GM12878 (cell line): ENCODE measurements around the gene POU3F2. TPM values are rescaled to one million over a fixed set of nuclear protein-coding genes. Genes with fewer than 3 reads are reported as not detected.

ENCODE experiments used
- ATAC-seq: fragments of 200-7000 bp; cut with Tn5 transposase; 3 replicates; pipeline ENCODE4 v1.9.1; 2020; ENCODE audit warnings: mild to moderate bottlenecking, moderate library complexity
- BruUV-seq: library from RNA; stranded (reverse); fragments of 400-500 nt; replicated peaks from 2 replicates; lab custom pipeline; 2021; lab: Mats Ljungman, UMichigan
- CTCF ChIA-PET: fragments of 300-600 bp; sonication (Branson Sonifier 250); formaldehyde crosslinking; extraction: SDS; loops from one replicate; lab custom pipeline; 2021; ENCODE audit warnings: inconsistent platforms; lab: Yijun Ruan, JAX
- POLR2A ChIA-PET: fragments of 350-600 bp; formaldehyde crosslinking; extraction: SDS; loops from one replicate; lab custom pipeline; 2021; ENCODE audit warnings: inconsistent platforms; lab: Charles Lee
- RAD21 ChIA-PET: fragments of 300-600 bp; sonication (Branson Sonifier 250); formaldehyde crosslinking; loops from one replicate; lab custom pipeline; 2023; ENCODE audit warnings: antibody characterized with exemption; ENCODE audit not compliant: unreplicated experiment; lab: Charles Lee
- SMC1A ChIA-PET: fragments of 300-600 bp; sonication (Branson Sonifier 250); formaldehyde crosslinking; loops from one replicate; lab custom pipeline; 2023; ENCODE audit not compliant: unreplicated experiment, uncharacterized antibody; lab: Charles Lee
- DNase-seq: peaks from one replicate; pipeline ENCODE4 v3.0.0-alpha.2; 2011; ENCODE audit warnings: low read depth, low spot score
- FAIRE-seq: peaks from 3 replicates; lab custom pipeline; 2011; peaks lifted over from hg19 to GRCh38; lab: Jason Lieb, UNC
- H2AFZ ChIP-seq: 2 replicates; pipeline ENCODE4 v1.6.0; 2011; ENCODE audit warnings: low read depth, low read length, control low read depth; ENCODE audit not compliant: control insufficient read depth
- H3K27ac ChIP-seq: 2 replicates; pipeline ENCODE4 v1.5.1; 2011; ENCODE audit warnings: control low read depth; ENCODE audit not compliant: control insufficient read depth, insufficient read depth
- H3K27me3 ChIP-seq, 2 experiments: replicated peaks in 1 of 2; 2 replicates each; pipeline versions ENCODE4 v1.6.0 to v1.6.1; 2011; ENCODE audit warnings: low read length in 1 of 2; ENCODE audit not compliant: control insufficient read depth in 2 of 2, insufficient read depth in 2 of 2
- H3K36me3 ChIP-seq, 2 experiments: 2 replicates each; pipeline ENCODE4 v1.5.1; 2011; ENCODE audit warnings: low read length in 1 of 2; ENCODE audit not compliant: control insufficient read depth in 2 of 2, insufficient read depth in 2 of 2
- H3K4me1 ChIP-seq: 2 replicates; pipeline ENCODE4 v1.6.1; 2011; ENCODE audit warnings: mild to moderate bottlenecking, low read length, moderate library complexity, mixed read lengths; ENCODE audit not compliant: control insufficient read depth, insufficient read depth
- H3K4me2 ChIP-seq: 2 replicates; pipeline ENCODE4 v1.6.0; 2011; ENCODE audit warnings: control low read depth; ENCODE audit not compliant: control insufficient read depth, insufficient read depth
- H3K4me3 ChIP-seq: fragments of 200-600 bp; sonication (generic); 2 replicates; pipeline ENCODE4 v1.5.1; 2016
- H3K79me2 ChIP-seq: 2 replicates; pipeline ENCODE4 v1.6.0; 2011; ENCODE audit warnings: low read length; ENCODE audit not compliant: control insufficient read depth, insufficient read depth
- H3K9ac ChIP-seq: 2 replicates; pipeline ENCODE4 v1.8.0; 2011; ENCODE audit warnings: low read length, control low read depth, mixed read lengths; ENCODE audit not compliant: control insufficient read depth, insufficient read depth
- H3K9me3 ChIP-seq: replicated peaks from 3 replicates; pipeline ENCODE4 v1.5.1; 2011; ENCODE audit warnings: mild to moderate bottlenecking, low read length; ENCODE audit not compliant: control insufficient read depth, insufficient read depth
- H4K20me1 ChIP-seq: 2 replicates; pipeline ENCODE4 v1.6.0; 2011; ENCODE audit not compliant: control insufficient read depth, insufficient read depth
- ATF2 ChIP-seq: IDR thresholded peaks from 2 replicates; pipeline ENCODE4 v1.6.1; 2012; ENCODE audit warnings: low read length, inconsistent platforms
- BCL11A ChIP-seq: IDR thresholded peaks from 2 replicates; pipeline ENCODE4 v1.6.1; 2011; ENCODE audit warnings: low read depth, low read length
- BHLHE40 ChIP-seq, 2 experiments: fragments of 450-650 bp in 1 of 2; IDR thresholded peaks; 2 replicates each; pipeline ENCODE4 v1.6.1; 2011 to 2017; ENCODE audit warnings: low read depth in 2 of 2, borderline replicate concordance in 1 of 2, improper control_type of control experiment in 1 of 2, low read length in 1 of 2, mild to moderate bottlenecking in 1 of 2
- BRCA1 ChIP-seq: IDR thresholded peaks from 2 replicates; pipeline ENCODE4 v1.6.1; 2011; ENCODE audit warnings: low read depth, low read length, improper control_type of control experiment
- CEBPB ChIP-seq, 2 experiments: fragments of 150-350 bp in 1 of 2; IDR thresholded peaks; 2 replicates each; pipeline ENCODE4 v1.6.1; 2012 to 2014; ENCODE audit warnings: low read depth in 2 of 2, low read length in 2 of 2, borderline replicate concordance in 1 of 2, inconsistent platforms in 1 of 2
- E2F4 ChIP-seq: IDR thresholded peaks from 2 replicates; pipeline ENCODE4 v1.6.1; 2012; ENCODE audit warnings: low read depth, low read length, improper control_type of control experiment
- GABPA ChIP-seq: IDR thresholded peaks from 2 replicates; pipeline ENCODE4 v1.6.1; 2014; ENCODE audit warnings: antibody characterized with exemption, low read depth, mild to moderate bottlenecking, inconsistent platforms
- JUND ChIP-seq: IDR thresholded peaks from 2 replicates; pipeline ENCODE4 v1.6.1; 2012; ENCODE audit warnings: low read depth, mild to moderate bottlenecking, low read length, improper control_type of control experiment, moderate library complexity
- MEF2B ChIP-seq: fragments of 450-650 bp; IDR thresholded peaks from 2 replicates; pipeline ENCODE4 v1.6.1; 2018; ENCODE audit warnings: mild to moderate bottlenecking, moderate library complexity; ENCODE audit not compliant: partially characterized antibody, poor library complexity, severe bottlenecking
- MYC ChIP-seq: IDR thresholded peaks from 2 replicates; pipeline ENCODE4 v1.6.1; 2011; ENCODE audit warnings: mild to moderate bottlenecking, low read length, moderate library complexity, inconsistent platforms; ENCODE audit not compliant: insufficient read depth, insufficient replicate concordance, insufficient read length, severe bottlenecking
- SIN3A ChIP-seq: IDR thresholded peaks from 2 replicates; pipeline ENCODE4 v1.6.1; 2012; ENCODE audit warnings: low read depth, low read length, improper control_type of control experiment
- SKIL ChIP-seq: fragments of 450-650 bp; IDR thresholded peaks from 2 replicates; pipeline ENCODE4 v1.6.1; 2017; ENCODE audit warnings: mild to moderate bottlenecking, low read depth, inconsistent platforms; ENCODE audit not compliant: poor library complexity, severe bottlenecking
- SREBF1 ChIP-seq: IDR thresholded peaks from 2 replicates; pipeline ENCODE4 v1.6.1; 2012; ENCODE audit warnings: mild to moderate bottlenecking, low read length
- SREBF2 ChIP-seq: IDR thresholded peaks from 2 replicates; pipeline ENCODE4 v1.6.1; 2012; ENCODE audit warnings: mild to moderate bottlenecking, low read length
- ZBED1 ChIP-seq: IDR thresholded peaks from 2 replicates; pipeline ENCODE4 v1.6.1; 2016; ENCODE audit warnings: borderline replicate concordance
- in situ Hi-C: fragments of 300-500 bp; cut with MboI; formaldehyde crosslinking; loops from 9 replicates; pipeline ENCODE4 v1.14.3; 2018; ENCODE audit warnings: mixed read lengths
- intact Hi-C: fragments of 100-400 bp; cut with micrococcal nuclease; formaldehyde crosslinking; loops from one replicate; pipeline ENCODE4 v1.14.2; 2022; ENCODE audit not compliant: unreplicated experiment
- polyA plus RNA-seq, 11 experiments: library from polyadenylated mRNA; depleted of rRNA in 4 of 11; unstranded in 6 of 11; stranded (reverse) in 5 of 11; fragments of >200 nt; fragmentation: Nextera tagmentation in 4 of 11; fragmentation: Illumina TruSeq in 1 of 11; extraction: Ambion mirVana in 4 of 11; extraction: Trizol in 1 of 11; gene quantifications; 1 replicate in 1 of 11; 2 replicates in 10 of 11; pipeline versions ENCODE4 v1.2.1 to v1.2.3, GENCODE V29; 2011 to 2016; ENCODE audit warnings: inconsistent platforms in 2 of 11, missing spikeins in 2 of 11, low read depth in 1 of 11
- total RNA-seq, 4 experiments: library from RNA; depleted of rRNA in 3 of 4; stranded (reverse); fragments of >200 nt in 3 of 4; fragmentation: Illumina TruSeq in 1 of 4; extraction: Trizol in 1 of 4; gene quantifications; 2 replicates each; pipeline versions ENCODE4 v1.2.1 to v1.2.3, GENCODE V29; 2013 to 2021

The POU3F2 gene
- total and polyA plus RNA-seq, 10 of the 15 experiments (the other 5 are each of a cell fraction or from before 2014, with no cell fraction given): not detected

- TF ChIP-seq SKIL (no peak), MYC (no peak), SREBF2 (no peak)
Observed at GRCh38 chr6:98812220-98812619, 22.2 kb upstream of the POU3F2 start (continued).

GRCh38 chr6:98816799-98817198 is 17.6 kb upstream of the POU3F2 start:
- Histone ChIP-seq H3K4me2 (no peak overlapping the region), H3K79me2 (no peaks in the 10 kb centered on the region), H3K9me3 (no peaks in the 10 kb centered on the region), H4K20me1 (no peaks in the 10 kb centered on the region), H3K27ac (no peak overlapping the region), H2AFZ (no peak overlapping the region), H3K36me3 (no peaks in the 10 kb centered on the region), H3K4me1 (no peaks in the 10 kb centered on the region), H3K27me3 (no peaks in the 10 kb centered on the region), H3K9ac (no peak overlapping the region), H3K4me3 (no peak overlapping the region)
- no TSS peak for BruUV-seq
- ChIA-PET POLR2A (no interaction called here), CTCF (no interaction called here), RAD21 (no interaction called here), SMC1A (no interaction called here)
- DNase-seq (no peak), ATAC-seq (no peak), FAIRE-seq (no peak)
- in situ Hi-C loops: no loop called here
- TF ChIP-seq GABPA (no peak), MEF2B (no peak), ZBED1 (no peak), BHLHE40 (IDR thresholded peaks at IDR 0.05; ENCODE audit: borderline replicate concordance in 1 of 2, low read depth in 2 of 2, low read length in 1 of 2) (no peak), CEBPB (IDR thresholded peaks at IDR 0.05; ENCODE audit: borderline replicate concordance in 1 of 2, low read depth in 2 of 2, low read length in 2 of 2) (no peak), BRCA1 (no peak), SIN3A (no peak), JUND (no peak), BCL11A (no peak), E2F4 (no peak), SREBF1 (no peak), ATF2 (no peak)
- intact Hi-C loops: no loop called here
